GM19240 (cell line): ENCODE data around the gene MRO.

Experiments
- DNase-seq: peaks from one replicate; pipeline ENCODE4 v3.0.0; 2011; ENCODE audit warnings: low spot score; ENCODE audit not compliant: insufficient read length

MRO gene

GRCh38 chr18:50748243-50749229, 71.3 kb downstream of the MRO start:
- DNase-seq, result no peak

- DNase-seq, result no peak
Observed at GRCh38 chr18:50747849-50748242, 72.0 kb downstream of the MRO start.

- DNase-seq, result no peak
Observed at GRCh38 chr18:50745945-50746344, 73.9 kb downstream of the MRO start.
